ENCODE data around the gene C10orf88.
"Not testable (repeated sequence)": the region's sequence is repeated elsewhere in the genome, so short reads cannot be mapped to it uniquely, and the experiment has no call there.

The C10orf88 gene

GRCh38 chr10:122930140-122930539 lies 23.9 kb downstream of the C10orf88 start:
- ChIA-PET POLR2A (no interaction called here), CTCF (no interaction called here)
- no peak overlapping the region for H3K4me3 ChIP-seq (ENCODE audit: low read depth, low read length)
- DNase-seq (ENCODE audit: low read depth, low spot score), result no peak
- TF ChIP-seq CTCF (IDR thresholded peaks at IDR 0.05; ENCODE audit: insufficient read depth, low read length, missing control alignments), result no peak

GRCh38 chr10:122915700-122916099 lies 38.3 kb downstream of the C10orf88 start:
- DNase-seq (ENCODE audit: low read depth, low spot score), result no peak
- CTCF ChIA-PET, result no interaction called here
- POLR2A ChIA-PET, result no interaction called here
- no peak overlapping the region for H3K4me3 ChIP-seq (ENCODE audit: low read depth, low read length)
- no peak for TF ChIP-seq CTCF (IDR thresholded peaks at IDR 0.05; ENCODE audit: insufficient read depth, low read length, missing control alignments)

- no peak overlapping the region for H3K4me3 ChIP-seq (ENCODE audit: low read depth, low read length)
- ChIA-PET CTCF (no interaction called here), POLR2A (no interaction called here)
- TF ChIP-seq CTCF (IDR thresholded peaks at IDR 0.05; ENCODE audit: insufficient read depth, low read length, missing control alignments), result no peak
- no peak for DNase-seq (ENCODE audit: low read depth, low spot score)
Observed at GRCh38 chr10:122911889-122912484, 42.0 kb downstream of the C10orf88 start.

GRCh38 chr10:122910310-122910709 lies 43.7 kb downstream of the C10orf88 start, which contains the start of gene FAM24A:
FAM24A (plus strand) TSS chr10:122910610; CDS start chr10:122911635, 1,025 bp downstream.
- no peak within 1 kb of the TSS for H3K4me3 ChIP-seq (ENCODE audit: low read depth, low read length)
- no peak for TF ChIP-seq CTCF (IDR thresholded peaks at IDR 0.05; ENCODE audit: insufficient read depth, low read length, missing control alignments)
- no peak for DNase-seq (ENCODE audit: low read depth, low spot score)
- CTCF ChIA-PET, result no interaction called here
- POLR2A ChIA-PET, result no interaction called here

GRCh38 chr10:122903861-122904260 lies 50.2 kb downstream of the C10orf88 start:
- H3K4me3 ChIP-seq (ENCODE audit: low read depth, low read length); DNase-seq (ENCODE audit: low read depth, low spot score); CTCF ChIA-PET; POLR2A ChIA-PET: not testable (repeated sequence)

GRCh38 chr10:122894261-122894944 lies 59.6 kb downstream of the C10orf88 start:
- no peak for TF ChIP-seq CTCF (IDR thresholded peaks at IDR 0.05; ENCODE audit: insufficient read depth, low read length, missing control alignments)
- no peak overlapping the region for H3K4me3 ChIP-seq (ENCODE audit: low read depth, low read length)
- no peak for DNase-seq (ENCODE audit: low read depth, low spot score)
- ChIA-PET CTCF (no interaction called here), POLR2A (interaction anchor here (0.6 kb wide), 1 partner anchor 73 kb away, joined by 3 read pairs; no protein-coding TSS in a partner anchor)

GRCh38 chr10:122884166-122884565 lies 69.9 kb downstream of the C10orf88 start:
- ChIA-PET POLR2A (no interaction called here), CTCF (no interaction called here)
- DNase-seq (ENCODE audit: low read depth, low spot score), result no peak
- H3K4me3 ChIP-seq (ENCODE audit: low read depth, low read length), result no peak overlapping the region
- no peak for TF ChIP-seq CTCF (IDR thresholded peaks at IDR 0.05; ENCODE audit: insufficient read depth, low read length, missing control alignments)
